ENCODE data around the gene NLRP14. TPM values are rescaled to one million over a fixed set of nuclear protein-coding genes. Genes with fewer than 3 reads are reported as not detected.
A peak's percentile ranks its signal among the peaks of the same experiment; 100 is the strongest.

NLRP14 gene
- total and polyA plus RNA-seq, 5 donors = 0.05 to 0.08 TPM; not detected in 3

DNA sequence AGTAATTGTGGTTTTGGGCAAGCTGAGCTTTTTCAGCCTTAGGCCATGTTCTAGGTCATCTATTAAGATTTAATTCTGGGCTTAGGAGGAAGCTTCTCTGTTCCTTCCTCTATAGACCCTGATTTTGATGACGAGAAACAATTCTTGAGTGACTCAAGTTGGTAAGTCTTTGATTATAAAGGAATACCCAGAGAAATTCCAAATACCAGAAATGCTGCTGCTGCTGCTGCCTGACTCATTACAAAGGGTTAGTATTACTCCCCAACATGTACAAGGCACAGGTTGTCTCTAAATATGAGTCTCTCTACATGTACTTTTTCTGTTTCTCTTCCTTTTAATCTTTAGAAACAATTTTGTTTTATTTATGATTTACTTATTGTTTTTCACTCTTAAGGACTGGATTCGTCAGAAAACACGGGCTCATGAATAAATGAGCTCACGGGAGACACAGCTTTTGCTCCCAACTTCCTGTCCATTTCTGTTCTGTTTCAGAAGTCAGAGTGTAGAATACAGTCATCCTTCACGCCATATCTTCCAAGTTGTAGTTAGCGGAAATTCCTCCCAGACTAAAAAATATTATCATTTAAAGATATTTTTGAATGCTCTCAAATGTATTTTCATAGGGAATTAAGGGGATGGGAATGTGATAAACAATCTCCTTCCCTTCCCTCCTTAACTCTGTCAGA is 36.7 kb downstream of the NLRP14 start:
- 36% methylated on average over 6 of the region's 6 CpGs for WGBS

DNA sequence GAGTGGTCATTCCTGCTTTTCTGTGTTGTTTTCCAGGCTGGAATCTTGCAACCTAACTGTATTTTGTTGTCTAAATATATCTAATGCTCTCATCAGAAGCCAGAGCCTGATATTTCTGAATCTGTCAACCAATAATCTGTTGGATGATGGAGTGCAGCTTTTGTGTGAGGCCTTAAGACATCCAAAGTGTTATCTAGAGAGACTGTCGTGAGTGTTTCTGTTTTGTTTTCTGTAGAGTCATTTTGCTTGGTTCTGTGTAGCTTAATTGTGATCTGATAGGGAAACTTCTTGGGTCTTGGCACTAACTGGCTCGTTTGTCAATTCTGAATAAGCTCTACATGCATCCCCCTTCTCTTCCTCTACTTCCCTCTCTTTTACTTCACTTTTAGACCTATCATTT is 37.4 kb downstream of the NLRP14 start:
- no peak for DNase-seq
- Histone ChIP-seq H3K27ac (ENCODE audit: low read length) (no peak overlapping the region), H3K27me3 (ENCODE audit: control insufficient read depth, insufficient read depth) (no peaks in the 10 kb centered on the region), H3K4me3 (ENCODE audit: low read length) (no peak overlapping the region), H3K4me1 (ENCODE audit: control insufficient read depth, insufficient read depth, low read length) (peaks cover 2% of the 10 kb centered on the region), H3K9me3 (ENCODE audit: control insufficient read depth, low read length) (no peaks in the 10 kb centered on the region)
- no peak for ATAC-seq
- 16% methylated on average over 2 of the region's 2 CpGs for WGBS
- intact Hi-C loops (cut with DNase I) = no loop called here

More for the DNA sequence above, 36.7 kb downstream of the NLRP14 start:
- H3K9me3 ChIP-seq (ENCODE audit: control insufficient read depth, low read length) = no peaks in the 10 kb centered on the region
- H3K27me3 ChIP-seq (ENCODE audit: control insufficient read depth, insufficient read depth) = no peaks in the 10 kb centered on the region
- DNase-seq (no peak), ATAC-seq (peak in 1 of 2 donors; percentile 53)
- no peak overlapping the region for H3K4me3 ChIP-seq (ENCODE audit: low read length)
- intact Hi-C loops (cut with DNase I) = no loop called here
- peaks cover 2% of the 10 kb centered on the region for H3K4me1 ChIP-seq (ENCODE audit: control insufficient read depth, insufficient read depth, low read length)
- H3K27ac ChIP-seq (ENCODE audit: low read length) = no peak overlapping the region

DNA sequence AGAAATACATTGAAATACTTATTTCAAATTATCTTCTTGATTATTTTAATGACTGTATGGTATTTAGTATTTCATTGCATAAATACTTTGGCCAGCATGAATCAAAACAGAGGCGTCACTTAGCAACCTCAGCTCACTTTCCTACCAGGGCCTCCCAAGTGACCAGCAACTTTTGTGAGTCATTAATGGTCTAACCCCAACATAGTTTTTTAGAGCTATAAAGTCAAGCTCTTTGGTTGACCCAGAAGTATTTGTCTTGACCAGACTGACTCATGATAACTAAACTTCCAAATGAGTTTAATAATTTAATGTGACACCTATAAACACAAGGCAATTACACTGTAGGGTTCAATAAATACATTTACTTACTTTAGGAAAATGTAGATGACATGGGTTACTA is 40.6 kb downstream of the NLRP14 start:
- no peaks in the 10 kb centered on the region for H3K27me3 ChIP-seq (ENCODE audit: control insufficient read depth, insufficient read depth)
- intact Hi-C loops (cut with DNase I) = no loop called here
- no peaks in the 10 kb centered on the region for H3K9me3 ChIP-seq (ENCODE audit: control insufficient read depth, low read length)
- no peak overlapping the region for H3K27ac ChIP-seq (ENCODE audit: low read length)
- 50% methylated on average over 1 of the region's 1 CpG for whole genome bisulfite sequencing
- H3K4me1 ChIP-seq (ENCODE audit: control insufficient read depth, insufficient read depth, low read length) = peaks cover 2% of the 10 kb centered on the region
- H3K4me3 ChIP-seq (ENCODE audit: low read length) = no peak overlapping the region
- DNase-seq (peak in 1 of 3 donors; percentile 15), ATAC-seq (peak; percentile 62 to 72)

DNA sequence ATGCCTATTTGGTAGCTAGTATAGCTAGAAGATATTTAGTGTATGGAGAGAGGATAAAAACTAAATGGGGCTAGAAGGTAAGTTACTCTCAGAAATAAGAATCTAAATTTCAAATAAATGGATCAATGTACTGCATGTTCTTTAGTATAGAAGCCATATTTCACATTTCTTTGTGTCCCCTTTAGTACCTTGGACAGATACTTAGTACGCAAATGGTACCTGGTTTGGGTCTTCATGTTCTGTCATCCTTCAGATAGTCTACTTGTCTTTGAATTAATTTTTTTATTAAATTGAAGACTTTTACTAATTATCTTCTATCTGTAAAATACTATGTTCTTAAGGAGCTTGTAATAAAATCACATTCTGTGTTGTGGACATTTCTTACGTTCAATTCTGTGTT is 42.3 kb downstream of the NLRP14 start:
- WGBS = 85% methylated on average over 2 of the region's 2 CpGs
- no peak for ATAC-seq
- no peak overlapping the region for H3K4me3 ChIP-seq (ENCODE audit: low read length)
- H3K4me1 ChIP-seq (ENCODE audit: control insufficient read depth, insufficient read depth, low read length) = peaks cover 2% of the 10 kb centered on the region
- H3K27ac ChIP-seq (ENCODE audit: low read length) = no peak overlapping the region
- intact Hi-C loops (cut with DNase I) = no loop called here
- no peak for DNase-seq
- H3K27me3 ChIP-seq (ENCODE audit: control insufficient read depth, insufficient read depth) = no peaks in the 10 kb centered on the region
- no peaks in the 10 kb centered on the region for H3K9me3 ChIP-seq (ENCODE audit: control insufficient read depth, low read length)

DNA sequence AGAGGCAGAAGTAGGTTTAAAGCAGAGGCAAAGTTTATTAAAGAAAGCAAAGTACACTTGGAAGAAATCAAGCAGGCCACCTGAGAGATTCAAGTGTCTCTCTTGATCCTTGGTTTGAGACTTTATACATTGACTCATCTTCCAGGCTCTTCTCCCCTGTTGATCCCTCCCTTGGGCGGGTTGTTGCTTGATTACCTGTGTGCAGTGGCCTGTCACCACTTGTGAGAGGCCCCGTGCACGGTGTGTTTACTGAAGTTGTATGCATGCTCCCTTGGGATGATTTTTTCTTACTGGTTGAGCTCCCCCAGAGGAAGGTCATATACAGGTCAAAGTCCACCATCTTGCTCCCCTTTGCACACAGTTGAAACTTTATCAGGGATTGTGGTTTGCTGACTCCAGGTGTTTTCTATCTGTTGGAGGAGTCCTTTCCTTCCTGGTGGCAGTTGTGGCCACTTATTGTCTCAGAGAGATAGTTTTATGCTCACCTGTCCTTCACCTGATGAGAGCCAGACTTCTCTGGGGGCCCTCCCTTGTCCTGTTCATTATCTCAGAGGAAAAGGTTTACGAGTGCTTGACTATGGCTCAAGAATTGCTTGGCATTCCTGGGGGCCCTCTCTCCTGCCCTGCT is 52.2 kb downstream of the NLRP14 start:
- ATAC-seq (no peak), DNase-seq (no peak)
- H3K27me3 ChIP-seq (ENCODE audit: control insufficient read depth, insufficient read depth) = no peaks in the 10 kb centered on the region
- H3K4me3 ChIP-seq (ENCODE audit: low read length) = no peak overlapping the region
- 75% methylated on average over 4 of the region's 4 CpGs for WGBS
- intact Hi-C loops (cut with DNase I) = no loop called here
- no peaks in the 10 kb centered on the region for H3K9me3 ChIP-seq (ENCODE audit: control insufficient read depth, low read length)
- H3K27ac ChIP-seq (ENCODE audit: low read length) = no peak overlapping the region
- no peaks in the 10 kb centered on the region for H3K4me1 ChIP-seq (ENCODE audit: control insufficient read depth, insufficient read depth, low read length)

DNA sequence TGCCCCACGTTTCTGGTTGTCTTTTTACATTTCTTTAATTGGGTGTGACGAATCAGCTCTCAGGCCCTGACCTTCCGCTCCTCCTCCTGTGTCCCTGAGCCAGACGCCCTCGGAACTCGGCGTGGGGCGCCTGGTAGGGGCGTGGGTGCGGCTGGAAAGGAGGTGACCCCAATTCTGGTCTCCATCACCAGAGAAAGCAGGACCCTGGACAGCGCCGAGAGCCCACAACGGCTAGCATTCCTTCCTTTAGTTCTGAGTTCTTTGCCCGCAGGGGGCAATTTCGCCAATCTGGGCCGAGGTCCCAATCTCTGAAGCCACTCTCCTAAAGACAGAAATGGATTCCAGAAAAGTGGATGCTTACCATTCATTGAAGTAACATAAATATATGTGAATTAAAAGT is 56.8 kb downstream of the NLRP14 start:
- intact Hi-C loops (cut with DNase I) = no loop called here
- Histone ChIP-seq H3K4me3 (ENCODE audit: low read length) (no peak overlapping the region), H3K27me3 (ENCODE audit: control insufficient read depth, insufficient read depth) (no peaks in the 10 kb centered on the region), H3K27ac (ENCODE audit: low read length) (no peak overlapping the region), H3K4me1 (ENCODE audit: control insufficient read depth, insufficient read depth, low read length) (no peaks in the 10 kb centered on the region), H3K9me3 (ENCODE audit: control insufficient read depth, low read length) (no peaks in the 10 kb centered on the region)
- ATAC-seq (no peak), DNase-seq (peak in 2 of 3 donors; percentile 39 to 41)
- 74% methylated on average over 16 of the region's 16 CpGs for WGBS

DNA sequence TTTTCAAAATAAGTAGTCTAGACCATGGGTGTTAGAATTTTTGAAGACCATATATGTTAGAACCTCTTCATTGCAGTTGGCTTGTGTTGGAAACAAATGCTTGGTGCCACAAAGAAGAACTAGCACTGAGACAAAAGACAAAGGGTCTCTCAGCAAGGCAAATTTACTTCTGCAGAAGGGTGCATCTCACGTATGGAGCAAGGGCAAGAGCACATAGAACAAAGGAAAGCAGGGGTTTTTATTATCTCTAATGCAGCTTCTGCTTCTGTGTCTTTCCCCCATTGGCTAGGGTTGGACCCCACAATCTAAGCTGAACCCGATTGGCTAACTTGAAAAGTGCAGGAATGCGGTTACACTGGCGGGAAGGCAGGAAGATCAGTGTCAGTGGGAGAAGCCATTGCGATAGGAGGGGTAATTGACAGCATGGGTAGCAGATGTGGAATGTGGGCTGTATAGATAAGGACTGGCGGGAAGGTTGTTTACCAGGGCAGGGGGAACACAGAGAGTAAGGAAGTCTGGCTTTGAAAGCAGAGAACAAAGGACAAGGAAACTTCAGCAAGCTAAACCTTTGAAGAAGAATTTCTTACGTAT is 59.4 kb downstream of the NLRP14 start:
- ATAC-seq (no peak), DNase-seq (no peak)
- Histone ChIP-seq H3K9me3 (ENCODE audit: control insufficient read depth, low read length) (no peaks in the 10 kb centered on the region), H3K27me3 (ENCODE audit: control insufficient read depth, insufficient read depth) (no peaks in the 10 kb centered on the region), H3K4me3 (ENCODE audit: low read length) (no peak overlapping the region), H3K4me1 (ENCODE audit: control insufficient read depth, insufficient read depth, low read length) (no peaks in the 10 kb centered on the region), H3K27ac (ENCODE audit: low read length) (no peak overlapping the region)
- 76% methylated on average over 7 of the region's 7 CpGs for WGBS
- intact Hi-C loops (cut with DNase I) = no loop called here

DNA sequence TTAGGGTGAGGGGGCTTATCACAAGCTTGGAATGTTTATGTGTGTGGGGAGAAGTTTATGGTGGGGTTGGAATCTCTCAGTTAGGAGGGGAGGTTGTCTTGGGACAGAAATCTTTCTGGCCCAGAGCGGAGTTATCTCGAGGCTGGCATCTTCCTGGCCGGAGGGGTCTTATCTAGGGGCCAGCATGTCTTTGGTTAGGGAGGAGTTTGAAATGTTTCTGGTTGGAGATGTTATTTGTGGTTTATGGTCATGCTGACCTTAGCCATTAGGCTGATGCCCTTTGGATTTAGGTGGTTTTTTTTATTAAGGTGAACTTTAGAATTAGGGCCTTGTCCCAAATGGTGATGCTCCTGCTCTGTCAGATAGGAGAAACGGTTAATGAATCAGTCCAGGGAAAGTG is 60.6 kb downstream of the NLRP14 start:
- Histone ChIP-seq H3K27me3 (ENCODE audit: control insufficient read depth, insufficient read depth) (no peaks in the 10 kb centered on the region), H3K9me3 (ENCODE audit: control insufficient read depth, low read length) (no peaks in the 10 kb centered on the region), H3K27ac (ENCODE audit: low read length) (no peak overlapping the region), H3K4me1 (ENCODE audit: control insufficient read depth, insufficient read depth, low read length) (no peaks in the 10 kb centered on the region), H3K4me3 (ENCODE audit: low read length) (no peak overlapping the region)
- WGBS = 65% methylated on average over 4 of the region's 4 CpGs
- DNase-seq = no peak
- intact Hi-C loops (cut with DNase I) = no loop called here
- no peak for ATAC-seq

DNA sequence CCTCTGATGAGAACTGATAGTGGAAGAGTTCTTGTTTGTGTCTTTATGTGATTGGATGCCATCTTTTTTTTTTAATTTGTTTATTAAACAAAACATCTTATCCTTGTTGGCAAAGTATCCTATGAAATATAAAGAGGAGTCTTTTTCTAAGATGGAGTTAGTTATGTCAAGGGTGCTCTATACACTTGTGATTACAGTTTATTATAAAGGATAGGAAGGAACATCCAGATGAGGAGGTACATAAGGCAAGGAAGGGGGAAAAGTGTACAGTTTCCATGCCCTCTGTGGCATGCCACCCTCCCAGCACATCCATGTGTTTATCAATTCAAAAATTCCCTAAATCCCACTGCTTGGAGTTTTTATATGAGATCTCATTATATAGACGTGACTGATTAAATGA is 61.2 kb downstream of the NLRP14 start:
- 79% methylated on average over 1 of the region's 1 CpG for WGBS
- Histone ChIP-seq H3K4me3 (ENCODE audit: low read length) (no peak overlapping the region), H3K27ac (ENCODE audit: low read length) (no peak overlapping the region), H3K27me3 (ENCODE audit: control insufficient read depth, insufficient read depth) (no peaks in the 10 kb centered on the region), H3K9me3 (ENCODE audit: control insufficient read depth, low read length) (no peaks in the 10 kb centered on the region), H3K4me1 (ENCODE audit: control insufficient read depth, insufficient read depth, low read length) (no peaks in the 10 kb centered on the region)
- no peak for ATAC-seq
- intact Hi-C loops (cut with DNase I) = no loop called here
- DNase-seq = no peak

DNA sequence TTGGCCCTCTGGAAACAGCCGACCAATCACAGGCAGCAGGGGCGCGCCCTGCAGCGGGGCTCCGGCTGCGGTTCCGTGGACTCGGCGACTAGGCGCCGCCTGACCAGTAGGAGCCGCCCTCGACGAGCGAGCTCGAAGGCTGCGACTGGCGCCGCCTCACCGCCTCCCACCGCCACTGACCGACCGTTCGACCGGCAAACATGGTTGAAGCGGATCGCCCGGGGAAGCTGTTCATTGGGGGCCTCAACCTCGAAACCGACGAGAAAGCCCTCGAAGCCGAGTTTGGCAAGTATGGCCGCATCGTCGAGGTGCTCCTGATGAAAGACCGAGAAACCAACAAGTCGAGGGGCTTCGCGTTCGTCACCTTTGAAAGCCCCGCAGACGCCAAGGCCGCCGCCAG is 68.6 kb downstream of the NLRP14 start, which contains the start of gene RBMXL2:
RBMXL2 (plus strand) TSS at position 78 of the 400 bp plus-strand sequence; CDS start at position 201, 123 bp downstream.
- Histone ChIP-seq H3K4me1 (ENCODE audit: control insufficient read depth, insufficient read depth, low read length) (no peaks in the 10 kb centered on the region), H3K27me3 (ENCODE audit: control insufficient read depth, insufficient read depth) (no peaks in the 10 kb centered on the region), H3K4me3 (ENCODE audit: low read length) (no peak within 1 kb of the TSS), H3K27ac (ENCODE audit: low read length) (no peak within 1 kb of the TSS), H3K9me3 (ENCODE audit: control insufficient read depth, low read length) (no peaks in the 10 kb centered on the region)
- 60% methylated on average over 45 of the region's 45 CpGs for WGBS
- ATAC-seq (no peak), DNase-seq (peak in 2 of 3 donors; percentile 30 to 35)
- intact Hi-C loops (cut with DNase I) = no loop called here
